Parathyroid adenoma (tissue), 2 donors: ENCODE measurements around the gene TPCN1.
A peak's percentile ranks its signal among the peaks of the same experiment; 100 is the strongest.

Experiments
- H2AFZ ChIP-seq: fragments of 300-600 bp; sonication (generic); one replicate; pipeline ENCODE4 v1.7.0; 2017; ENCODE audit warnings: antibody characterized with exemption, mild to moderate bottlenecking
- H3K27ac ChIP-seq: fragments of 300-600 bp; sonication (generic); one replicate; pipeline ENCODE4 v1.7.0; 2017
- H3K27me3 ChIP-seq: fragments of 300-600 bp; sonication (generic); one replicate; pipeline ENCODE4 v1.7.0; 2017; ENCODE audit warnings: low read length; ENCODE audit not compliant: control insufficient read depth, insufficient read depth
- H3K36me3 ChIP-seq: fragments of 300-600 bp; sonication (generic); one replicate; pipeline ENCODE4 v1.7.0; 2017; ENCODE audit warnings: low read length; ENCODE audit not compliant: control insufficient read depth, insufficient read depth
- H3K4me1 ChIP-seq: fragments of 300-600 bp; sonication (generic); one replicate; pipeline ENCODE4 v1.7.0; 2017; ENCODE audit warnings: control low read depth
- H3K4me2 ChIP-seq: fragments of 300-600 bp; sonication (generic); one replicate; pipeline ENCODE4 v1.7.0; 2017; ENCODE audit warnings: low read length
- H3K4me3 ChIP-seq: fragments of 300-600 bp; sonication (generic); one replicate; pipeline ENCODE4 v1.7.0; 2017; ENCODE audit warnings: low read depth, low read length
- H3K79me2 ChIP-seq: fragments of 300-600 bp; sonication (generic); one replicate; pipeline ENCODE4 v1.7.0; 2017; ENCODE audit warnings: control low read depth
- H3K9ac ChIP-seq: fragments of 300-600 bp; sonication (generic); one replicate; pipeline ENCODE4 v1.7.0; 2017; ENCODE audit warnings: mild to moderate bottlenecking
- H3K9me3 ChIP-seq: fragments of 300-600 bp; sonication (generic); one replicate; pipeline ENCODE4 v1.7.0; 2017; ENCODE audit warnings: low read length; ENCODE audit not compliant: control insufficient read depth
- CTCF ChIP-seq: fragments of 300-600 bp; sonication (generic); IDR thresholded peaks from one replicate; pipeline ENCODE4 v1.7.0; 2017; ENCODE audit warnings: antibody characterized with exemption, mild to moderate bottlenecking
- donor health status: primary hyperparathyroidism.

The TPCN1 gene

DNA sequence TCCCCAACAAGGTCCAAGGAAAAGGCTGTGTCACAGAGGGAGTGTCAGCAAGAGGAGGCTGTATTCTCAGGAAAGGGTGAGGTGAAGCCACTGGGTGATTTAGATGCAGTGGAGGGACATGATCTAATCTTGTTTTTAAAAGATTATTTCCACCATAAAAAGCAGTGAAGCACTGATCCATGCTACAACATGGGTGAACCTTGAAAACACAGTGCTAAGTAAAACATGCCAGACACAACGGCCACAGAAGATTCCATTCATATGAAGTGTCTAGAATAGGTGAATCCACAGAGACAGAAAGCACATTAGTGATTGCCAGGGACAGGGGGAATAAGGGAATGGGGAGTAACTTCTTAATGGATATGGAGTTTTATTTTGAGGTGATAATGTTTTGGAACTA lies 23.0 kb upstream of the TPCN1 start:
- Histone ChIP-seq H3K27ac (peak overlapping the region; percentile 6), H3K4me1 (peaks cover 16% of the 10 kb centered on the region), H3K9me3 (no peaks in the 10 kb centered on the region), H3K79me2 (no peaks in the 10 kb centered on the region), H3K9ac (no peak overlapping the region), H2AFZ (no peak overlapping the region), H3K36me3 (no peaks in the 10 kb centered on the region), H3K4me2 (no peak overlapping the region), H3K27me3 (no peaks in the 10 kb centered on the region), H3K4me3 (no peak overlapping the region)
- TF ChIP-seq CTCF = no peak

DNA sequence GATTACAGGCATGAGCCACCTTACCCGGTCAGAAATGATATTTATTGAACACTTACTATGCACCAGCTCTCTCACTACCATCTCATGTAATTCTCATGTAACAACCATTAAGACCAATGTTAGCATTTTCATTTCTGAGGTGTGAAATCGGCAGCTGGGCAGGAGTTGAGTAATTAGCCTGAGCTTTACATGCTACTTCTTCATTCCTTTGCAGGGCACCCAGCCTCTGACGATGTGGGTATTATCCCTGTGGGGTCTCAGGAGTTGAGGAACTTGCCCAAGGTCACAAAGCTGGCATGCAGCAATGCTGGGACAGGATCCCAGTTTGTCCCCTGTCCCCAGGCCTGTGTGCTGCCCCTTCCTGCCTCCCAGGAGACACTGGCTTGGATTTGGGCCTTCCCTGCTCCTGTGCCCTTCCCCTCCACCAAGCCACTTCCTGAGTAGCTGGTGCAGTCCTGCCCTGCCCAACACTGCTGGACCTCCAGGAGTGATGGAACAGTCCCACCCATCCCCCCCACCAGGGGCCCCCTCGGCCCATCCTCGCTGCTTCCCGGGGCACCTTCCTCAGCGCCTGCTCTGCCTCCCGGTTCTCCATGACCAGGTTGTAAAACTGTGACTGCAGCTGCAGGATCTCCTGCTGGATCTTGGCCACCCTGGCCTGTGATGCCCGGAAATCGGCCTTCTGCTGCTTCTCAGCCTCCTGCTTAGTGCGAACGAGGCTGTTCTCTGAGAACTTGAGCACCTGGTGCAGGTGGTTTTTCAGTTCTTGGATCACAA lies 21.1 kb upstream of the TPCN1 start:
- no peaks in the 10 kb centered on the region for H3K9me3 ChIP-seq
- H3K27me3 ChIP-seq = no peaks in the 10 kb centered on the region
- no peak overlapping the region for H3K9ac ChIP-seq
- no peak overlapping the region for H2AFZ ChIP-seq
- no peaks in the 10 kb centered on the region for H3K36me3 ChIP-seq
- no peaks in the 10 kb centered on the region for H3K79me2 ChIP-seq
- no peak for TF ChIP-seq CTCF
- no peak overlapping the region for H3K4me2 ChIP-seq
- H3K4me3 ChIP-seq = no peak overlapping the region
- peaks cover 24% of the 10 kb centered on the region for H3K4me1 ChIP-seq
- no peak overlapping the region for H3K27ac ChIP-seq

- no peak overlapping the region for H3K27ac ChIP-seq
- no peak overlapping the region for H3K4me2 ChIP-seq
- H2AFZ ChIP-seq = no peak overlapping the region
- no peak overlapping the region for H3K9ac ChIP-seq
- no peaks in the 10 kb centered on the region for H3K27me3 ChIP-seq
- H3K4me1 ChIP-seq = peaks cover 24% of the 10 kb centered on the region
- no peaks in the 10 kb centered on the region for H3K9me3 ChIP-seq
- TF ChIP-seq CTCF = no peak
- H3K79me2 ChIP-seq = no peaks in the 10 kb centered on the region
- no peak overlapping the region for H3K4me3 ChIP-seq
- no peaks in the 10 kb centered on the region for H3K36me3 ChIP-seq
Observed at GRCh38 chr12:113201187-113202177, 19.8 kb upstream of the TPCN1 start.

GRCh38 chr12:113202300-113203075 lies 18.8 kb upstream of the TPCN1 start:
- no peaks in the 10 kb centered on the region for H3K27me3 ChIP-seq
- H3K9ac ChIP-seq = no peak overlapping the region
- no peak for TF ChIP-seq CTCF
- H3K4me3 ChIP-seq = no peak overlapping the region
- H3K27ac ChIP-seq = no peak overlapping the region
- no peaks in the 10 kb centered on the region for H3K79me2 ChIP-seq
- no peak overlapping the region for H3K4me2 ChIP-seq
- H2AFZ ChIP-seq = no peak overlapping the region
- no peaks in the 10 kb centered on the region for H3K9me3 ChIP-seq
- no peaks in the 10 kb centered on the region for H3K36me3 ChIP-seq
- H3K4me1 ChIP-seq = peaks cover 22% of the 10 kb centered on the region
